Measurements from ENCODE around the gene NPEPPS. TPM values are rescaled to one million over a fixed set of nuclear protein-coding genes. Genes with fewer than 3 reads are reported as not detected.

The NPEPPS gene
- total RNA-seq, 1 donor from 2014 or later, result 107 TPM

DNA sequence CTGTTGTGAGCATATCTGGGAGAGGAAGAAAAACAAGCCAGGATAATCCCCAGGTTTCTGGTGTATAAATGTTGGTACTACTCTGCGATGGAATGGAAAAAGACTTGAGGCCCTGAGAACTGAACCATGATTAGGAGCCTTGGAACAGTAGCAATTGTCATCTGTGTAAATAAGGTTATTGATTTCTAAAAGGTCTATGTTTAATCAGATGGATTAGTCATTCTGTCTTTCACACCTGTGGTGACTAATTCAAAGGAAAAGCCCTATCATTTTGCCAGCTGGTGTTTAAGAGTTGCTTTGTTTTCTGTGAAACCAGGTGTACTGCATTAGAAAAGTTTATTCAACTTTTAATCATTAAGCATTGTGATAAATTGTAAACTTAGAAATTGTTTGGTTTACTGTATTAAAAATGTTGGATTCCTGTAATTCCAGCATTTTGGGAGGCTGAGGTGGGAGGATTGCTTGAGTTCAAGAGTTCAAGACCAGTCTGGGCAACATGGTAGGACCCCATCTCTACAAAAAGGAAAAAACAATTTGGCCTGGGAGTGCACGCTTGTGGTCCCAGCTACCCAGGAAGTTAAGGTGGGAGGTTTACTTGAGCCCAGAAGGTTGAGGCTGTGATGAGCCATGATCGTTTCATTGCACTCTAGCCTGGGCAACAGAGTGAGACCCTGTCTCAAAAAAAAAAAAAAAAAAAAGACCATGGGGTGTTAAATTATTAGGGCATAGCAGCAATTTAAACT, 89.8 kb downstream of the NPEPPS start:
- peak overlapping the region; percentile 33 for H3K27ac Mint-ChIP-seq (ENCODE audit: unreplicated experiment)
- no peaks in the 10 kb centered on the region for H3K4me1 Mint-ChIP-seq (ENCODE audit: unreplicated experiment)
- H3K9me3 Mint-ChIP-seq (ENCODE audit: unreplicated experiment), result no peaks in the 10 kb centered on the region
- H3K36me3 Mint-ChIP-seq (ENCODE audit: low read depth, unreplicated experiment), result peaks cover 26% of the 10 kb centered on the region
- no peaks in the 10 kb centered on the region for H3K27me3 Mint-ChIP-seq (ENCODE audit: unreplicated experiment)
- DNase-seq (ENCODE audit: low spot score), result no peak
- TF ChIP-seq, protein P1, sequence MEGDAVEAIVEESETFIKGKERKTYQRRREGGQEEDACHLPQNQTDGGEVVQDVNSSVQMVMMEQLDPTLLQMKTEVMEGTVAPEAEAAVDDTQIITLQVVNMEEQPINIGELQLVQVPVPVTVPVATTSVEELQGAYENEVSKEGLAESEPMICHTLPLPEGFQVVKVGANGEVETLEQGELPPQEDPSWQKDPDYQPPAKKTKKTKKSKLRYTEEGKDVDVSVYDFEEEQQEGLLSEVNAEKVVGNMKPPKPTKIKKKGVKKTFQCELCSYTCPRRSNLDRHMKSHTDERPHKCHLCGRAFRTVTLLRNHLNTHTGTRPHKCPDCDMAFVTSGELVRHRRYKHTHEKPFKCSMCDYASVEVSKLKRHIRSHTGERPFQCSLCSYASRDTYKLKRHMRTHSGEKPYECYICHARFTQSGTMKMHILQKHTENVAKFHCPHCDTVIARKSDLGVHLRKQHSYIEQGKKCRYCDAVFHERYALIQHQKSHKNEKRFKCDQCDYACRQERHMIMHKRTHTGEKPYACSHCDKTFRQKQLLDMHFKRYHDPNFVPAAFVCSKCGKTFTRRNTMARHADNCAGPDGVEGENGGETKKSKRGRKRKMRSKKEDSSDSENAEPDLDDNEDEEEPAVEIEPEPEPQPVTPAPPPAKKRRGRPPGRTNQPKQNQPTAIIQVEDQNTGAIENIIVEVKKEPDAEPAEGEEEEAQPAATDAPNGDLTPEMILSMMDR (IDR thresholded peaks at IDR 0.05; ENCODE audit: unreplicated experiment), result no peak
- H3K4me3 Mint-ChIP-seq (ENCODE audit: unreplicated experiment), result no peak overlapping the region

DNA sequence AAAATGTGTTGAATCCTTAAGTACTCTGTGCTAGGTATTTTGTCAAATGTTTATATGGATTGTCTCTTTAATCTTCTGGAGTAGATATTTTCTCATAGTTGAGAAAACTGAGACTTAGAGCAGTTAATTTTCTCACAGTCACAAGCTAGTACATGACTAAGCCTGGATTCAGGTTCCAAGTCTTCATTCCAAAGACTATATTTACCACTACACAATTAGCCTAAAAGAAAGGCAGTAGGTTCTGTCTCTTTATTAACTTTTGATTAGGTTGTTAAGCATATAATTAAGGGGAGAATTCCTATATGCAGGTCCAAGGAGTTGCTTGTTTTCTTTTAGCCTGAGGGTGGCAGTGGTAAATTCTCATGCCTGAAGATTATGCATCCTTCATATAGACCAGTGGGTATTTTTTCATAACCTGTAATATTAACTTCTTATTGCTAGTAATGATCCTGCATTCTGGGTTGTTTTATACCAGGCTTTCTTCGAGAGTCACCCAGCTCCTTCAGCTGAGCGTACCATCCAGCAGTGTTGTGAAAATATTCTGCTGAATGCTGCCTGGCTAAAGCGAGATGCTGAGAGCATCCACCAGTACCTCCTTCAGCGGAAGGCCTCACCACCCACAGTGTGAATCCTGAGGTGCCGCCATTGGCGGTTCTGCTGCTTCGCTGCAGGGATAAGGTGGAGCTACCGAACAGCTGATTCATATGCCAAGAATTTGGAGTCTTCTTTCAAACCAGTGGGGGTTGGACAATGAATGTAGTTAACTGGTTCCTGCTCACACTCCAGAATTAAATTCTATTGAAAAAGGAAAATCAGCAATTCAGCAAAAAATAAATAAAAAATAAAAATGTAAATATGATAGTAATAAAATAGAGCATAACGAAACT, 90.6 kb downstream of the NPEPPS start:
- no peak overlapping the region for H3K27ac Mint-ChIP-seq (ENCODE audit: unreplicated experiment)

DNA sequence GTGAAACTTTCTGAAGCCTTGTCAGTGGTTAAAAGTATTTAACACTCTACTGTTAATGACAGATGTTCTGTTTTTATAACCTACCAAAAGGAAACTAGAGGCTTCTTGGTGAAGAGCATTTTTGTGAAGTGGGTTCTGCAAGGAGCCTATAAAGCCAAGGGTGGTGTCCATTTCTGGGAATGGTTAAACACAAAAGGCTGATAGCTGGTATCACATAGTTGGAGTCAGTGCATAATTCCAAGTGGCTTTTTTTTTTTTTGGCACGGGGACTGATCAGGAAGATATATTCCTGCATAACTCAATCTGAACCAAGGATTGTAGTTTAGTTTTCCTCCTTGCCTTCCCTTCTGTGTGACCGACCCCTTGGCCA, 91.3 kb downstream of the NPEPPS start:
- Mint-ChIP-seq H3K4me1 (ENCODE audit: unreplicated experiment) (no peaks in the 10 kb centered on the region), H3K36me3 (ENCODE audit: low read depth, unreplicated experiment) (peaks cover 26% of the 10 kb centered on the region), H3K4me3 (ENCODE audit: unreplicated experiment) (no peak overlapping the region), H3K27ac (ENCODE audit: unreplicated experiment) (no peak overlapping the region), H3K9me3 (ENCODE audit: unreplicated experiment) (no peaks in the 10 kb centered on the region), H3K27me3 (ENCODE audit: unreplicated experiment) (no peaks in the 10 kb centered on the region)
- no peak for DNase-seq (ENCODE audit: low spot score)
- TF ChIP-seq, protein P1 (IDR thresholded peaks at IDR 0.05; ENCODE audit: unreplicated experiment), result no peak

More for the DNA sequence above, 90.6 kb downstream of the NPEPPS start:
- H3K9me3 Mint-ChIP-seq (ENCODE audit: unreplicated experiment), result no peaks in the 10 kb centered on the region
- DNase-seq (ENCODE audit: low spot score), result no peak
- peaks cover 24% of the 10 kb centered on the region for H3K36me3 Mint-ChIP-seq (ENCODE audit: low read depth, unreplicated experiment)
- no peaks in the 10 kb centered on the region for H3K4me1 Mint-ChIP-seq (ENCODE audit: unreplicated experiment)
- H3K4me3 Mint-ChIP-seq (ENCODE audit: unreplicated experiment), result no peak overlapping the region
- TF ChIP-seq, protein P1 (IDR thresholded peaks at IDR 0.05; ENCODE audit: unreplicated experiment), result no peak
- H3K27me3 Mint-ChIP-seq (ENCODE audit: unreplicated experiment), result no peaks in the 10 kb centered on the region

DNA sequence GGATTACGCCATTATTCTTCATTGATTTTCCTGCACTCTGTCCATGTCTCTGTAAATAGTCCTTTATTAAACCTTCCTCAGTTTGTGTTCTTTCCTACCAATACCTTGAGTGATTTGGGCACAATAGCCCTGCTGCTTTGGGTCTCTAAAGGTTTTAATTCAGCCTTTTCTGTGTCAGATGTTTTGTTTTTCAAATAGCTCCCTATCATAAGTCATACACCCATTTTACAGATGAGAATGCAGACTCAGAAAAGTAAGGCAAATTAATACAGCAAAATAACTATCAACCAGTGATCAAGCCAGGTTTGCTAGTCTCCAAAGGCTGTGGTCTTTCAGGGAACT, 93.8 kb downstream of the NPEPPS start:
- H3K4me1 Mint-ChIP-seq (ENCODE audit: unreplicated experiment), result no peaks in the 10 kb centered on the region
- H3K27me3 Mint-ChIP-seq (ENCODE audit: unreplicated experiment), result no peaks in the 10 kb centered on the region
- no peaks in the 10 kb centered on the region for H3K9me3 Mint-ChIP-seq (ENCODE audit: unreplicated experiment)
- H3K27ac Mint-ChIP-seq (ENCODE audit: unreplicated experiment), result no peak overlapping the region
- H3K36me3 Mint-ChIP-seq (ENCODE audit: low read depth, unreplicated experiment), result peaks cover 15% of the 10 kb centered on the region
- no peak for DNase-seq (ENCODE audit: low spot score)
- TF ChIP-seq, protein P1 (IDR thresholded peaks at IDR 0.05; ENCODE audit: unreplicated experiment), result no peak
- H3K4me3 Mint-ChIP-seq (ENCODE audit: unreplicated experiment), result no peak overlapping the region
